Dedifferentiated amniotic fluid mesenchymal stem cell (primary cell): ENCODE measurements around the gene PKP3.
"Not testable (repeated sequence)": the region's sequence is repeated elsewhere in the genome, so short reads cannot be mapped to it uniquely, and the experiment has no call there.

ENCODE experiments used
- DNase-seq: peaks from one replicate; pipeline ENCODE4 v3.0.0-alpha.2; 2016; ENCODE audit errors: extremely low spot score

Gene PKP3, protein sequence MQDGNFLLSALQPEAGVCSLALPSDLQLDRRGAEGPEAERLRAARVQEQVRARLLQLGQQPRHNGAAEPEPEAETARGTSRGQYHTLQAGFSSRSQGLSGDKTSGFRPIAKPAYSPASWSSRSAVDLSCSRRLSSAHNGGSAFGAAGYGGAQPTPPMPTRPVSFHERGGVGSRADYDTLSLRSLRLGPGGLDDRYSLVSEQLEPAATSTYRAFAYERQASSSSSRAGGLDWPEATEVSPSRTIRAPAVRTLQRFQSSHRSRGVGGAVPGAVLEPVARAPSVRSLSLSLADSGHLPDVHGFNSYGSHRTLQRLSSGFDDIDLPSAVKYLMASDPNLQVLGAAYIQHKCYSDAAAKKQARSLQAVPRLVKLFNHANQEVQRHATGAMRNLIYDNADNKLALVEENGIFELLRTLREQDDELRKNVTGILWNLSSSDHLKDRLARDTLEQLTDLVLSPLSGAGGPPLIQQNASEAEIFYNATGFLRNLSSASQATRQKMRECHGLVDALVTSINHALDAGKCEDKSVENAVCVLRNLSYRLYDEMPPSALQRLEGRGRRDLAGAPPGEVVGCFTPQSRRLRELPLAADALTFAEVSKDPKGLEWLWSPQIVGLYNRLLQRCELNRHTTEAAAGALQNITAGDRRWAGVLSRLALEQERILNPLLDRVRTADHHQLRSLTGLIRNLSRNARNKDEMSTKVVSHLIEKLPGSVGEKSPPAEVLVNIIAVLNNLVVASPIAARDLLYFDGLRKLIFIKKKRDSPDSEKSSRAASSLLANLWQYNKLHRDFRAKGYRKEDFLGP

DNA sequence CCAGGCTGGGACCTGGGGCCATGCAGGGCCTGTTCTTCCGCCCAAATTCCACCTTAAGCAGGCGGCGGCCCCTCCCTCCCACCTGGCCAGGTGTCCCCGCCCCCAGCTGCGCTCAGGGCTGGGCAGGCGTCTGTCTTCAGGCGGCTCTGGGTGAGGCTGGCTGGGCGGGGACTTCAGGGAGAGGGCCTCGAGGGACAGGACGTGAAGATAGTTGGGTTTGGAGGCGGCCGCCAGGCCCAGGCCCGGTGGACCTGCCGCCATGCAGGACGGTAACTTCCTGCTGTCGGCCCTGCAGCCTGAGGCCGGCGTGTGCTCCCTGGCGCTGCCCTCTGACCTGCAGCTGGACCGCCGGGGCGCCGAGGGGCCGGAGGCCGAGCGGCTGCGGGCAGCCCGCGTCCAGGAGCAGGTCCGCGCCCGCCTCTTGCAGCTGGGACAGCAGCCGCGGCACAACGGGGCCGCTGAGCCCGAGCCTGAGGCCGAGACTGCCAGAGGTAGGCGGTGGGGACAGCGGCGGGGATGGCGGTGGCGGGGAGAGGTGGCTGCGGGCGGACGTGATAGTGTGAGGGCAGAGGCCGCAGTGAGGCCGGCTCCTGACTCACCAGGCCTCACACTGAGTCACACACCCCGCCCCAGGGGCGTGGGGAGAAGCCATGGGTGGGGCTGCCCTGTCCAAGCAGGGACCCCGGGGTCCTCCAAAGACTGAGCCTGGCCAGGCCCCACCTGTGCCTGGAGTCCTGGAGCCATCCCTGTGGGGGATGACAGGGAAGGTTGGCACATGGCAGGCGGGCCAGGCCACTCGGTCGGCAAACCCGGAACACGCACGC lies at the start of gene PKP3:
PKP3 (plus strand) TSS at position 176 of the 824 bp plus-strand sequence; CDS start at position 260, 84 bp downstream.
- DNase-seq: no peak

DNA sequence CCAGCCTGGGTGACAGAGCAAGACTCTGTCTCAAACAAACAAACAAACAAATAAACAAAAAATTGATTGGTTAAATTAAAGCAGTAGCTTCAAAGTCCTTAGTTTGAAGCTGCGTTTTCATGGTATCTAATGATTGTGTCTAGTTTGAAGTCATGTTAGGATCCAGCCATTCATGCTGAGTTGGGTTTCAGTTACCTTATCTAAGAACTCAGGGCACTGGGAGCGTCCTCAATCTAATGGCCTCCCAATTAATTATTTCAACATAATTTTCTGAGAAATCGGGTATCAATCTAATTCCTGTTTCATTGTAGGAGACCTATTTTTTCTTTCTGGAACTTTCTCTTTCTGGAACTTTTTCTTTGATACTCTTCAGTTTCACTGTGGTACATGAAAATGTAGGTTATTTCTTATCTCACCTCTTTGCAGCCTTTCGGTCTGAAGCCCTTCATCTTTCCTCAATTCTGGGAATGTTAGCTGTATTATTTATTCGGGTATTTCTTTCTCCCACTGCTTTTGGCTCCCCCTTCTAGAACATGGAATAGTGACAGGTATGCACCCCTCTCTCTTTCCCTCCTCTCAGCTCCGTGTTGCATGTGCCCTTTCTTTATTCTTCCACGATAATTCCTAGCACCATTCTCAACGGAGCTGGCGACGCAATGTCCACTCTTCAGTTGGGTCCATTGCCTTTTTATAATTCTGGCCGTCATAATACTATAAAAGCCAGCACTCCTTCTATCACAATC lies 49.0 kb upstream of the PKP3 start:
- no peak for DNase-seq

DNA sequence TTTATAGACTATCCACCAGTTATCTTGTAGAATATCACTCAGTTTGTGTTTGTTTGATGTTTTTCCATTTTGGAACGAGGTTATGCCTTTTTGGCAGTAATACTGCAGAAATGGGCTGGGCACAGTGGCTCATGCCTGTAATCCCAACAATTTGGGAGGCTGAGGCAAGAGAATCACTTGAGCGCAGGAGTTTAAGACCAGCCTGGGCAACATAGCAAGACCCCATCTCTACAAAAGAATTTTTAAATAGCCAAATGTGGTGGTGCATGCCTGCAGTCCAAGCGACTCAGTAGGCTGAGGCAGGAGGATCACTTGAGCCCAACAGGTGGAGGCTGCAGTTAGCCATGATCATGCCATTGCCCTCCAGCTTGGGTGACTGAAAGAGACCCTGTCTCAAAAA lies 47.5 kb upstream of the PKP3 start:
- no peak for DNase-seq

DNA sequence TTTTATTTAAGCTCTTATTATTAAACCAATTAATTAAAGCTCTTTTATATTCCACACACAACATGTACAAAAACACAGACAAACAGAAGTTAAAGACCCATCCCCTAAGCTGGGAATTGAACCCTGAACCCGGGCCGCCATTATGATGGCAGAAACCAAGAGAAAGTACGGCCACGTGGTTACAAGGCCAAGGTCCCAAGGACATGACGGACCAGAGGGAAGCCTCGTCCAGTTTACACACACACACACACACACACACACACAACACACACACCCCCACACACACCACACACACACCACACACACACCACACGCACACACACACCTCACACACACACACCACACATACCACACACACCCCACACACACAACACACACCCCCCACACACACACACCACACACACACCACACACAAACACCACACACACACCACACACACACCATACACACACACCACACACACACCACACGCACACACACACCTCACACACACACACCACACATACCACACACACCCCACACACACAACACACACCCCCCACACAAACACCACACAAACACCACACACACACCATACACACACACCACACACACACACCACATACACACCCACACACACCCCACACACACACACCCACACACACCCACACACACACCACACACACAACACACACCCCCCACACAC lies 44.6 kb upstream of the PKP3 start:
- not testable (repeated sequence) for DNase-seq

DNA sequence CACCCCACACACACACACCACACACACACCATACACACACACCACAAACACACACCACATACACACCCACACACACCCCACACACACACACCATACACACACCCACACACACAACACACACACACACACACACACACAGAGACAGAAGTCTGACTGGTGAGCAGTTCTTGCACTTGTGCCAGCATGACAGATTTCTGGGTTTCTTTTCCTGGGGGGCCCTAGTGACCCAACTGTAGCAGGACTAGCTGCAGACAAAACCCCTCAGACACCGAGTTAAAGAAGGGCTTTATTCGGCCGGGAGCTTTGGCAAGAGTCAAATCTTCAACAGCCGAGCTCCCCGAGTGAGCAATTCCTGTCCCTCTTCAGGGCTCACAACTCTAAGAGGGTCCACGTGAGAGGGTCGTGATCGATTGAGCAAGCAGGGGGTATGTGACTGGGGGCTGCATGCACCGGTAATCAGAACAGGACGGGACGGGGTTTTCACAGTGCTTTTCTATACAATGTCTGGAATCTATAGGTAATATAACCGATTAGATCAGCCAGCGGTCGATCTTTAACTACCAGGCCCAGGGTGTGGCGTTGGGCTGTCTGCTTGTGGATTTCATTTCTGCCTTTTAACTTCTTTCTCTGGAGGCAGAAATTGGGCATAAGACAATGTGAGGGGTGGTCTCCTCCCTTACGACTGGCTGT lies 43.8 kb upstream of the PKP3 start:
- not testable (repeated sequence) for DNase-seq

DNA sequence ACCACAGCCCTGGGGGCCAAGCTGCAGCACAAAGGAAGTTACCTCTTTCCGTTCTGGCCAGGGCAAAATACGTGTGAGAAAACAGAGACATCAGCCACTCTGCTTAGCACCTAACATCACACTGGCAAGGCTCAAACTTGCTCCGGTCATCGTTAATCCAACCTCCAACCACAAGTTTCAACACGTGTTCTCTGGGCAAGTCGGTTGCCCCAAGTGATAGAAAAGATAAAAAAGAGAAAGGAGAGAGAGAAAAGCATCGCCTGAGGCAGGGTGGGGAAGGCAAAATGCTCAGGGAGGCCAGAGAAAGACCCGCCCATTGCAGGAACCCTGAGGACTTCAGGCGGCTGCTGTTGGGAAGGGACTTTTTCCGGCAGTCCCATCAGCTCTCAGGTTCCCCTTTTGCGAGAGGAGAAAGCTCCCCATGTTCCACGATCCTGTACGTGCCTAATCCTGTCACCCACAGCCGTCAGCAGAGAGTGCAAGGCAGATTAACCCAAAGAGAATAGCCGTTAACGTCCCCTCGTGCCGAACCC lies 43.2 kb upstream of the PKP3 start:
- DNase-seq: no peak

DNA sequence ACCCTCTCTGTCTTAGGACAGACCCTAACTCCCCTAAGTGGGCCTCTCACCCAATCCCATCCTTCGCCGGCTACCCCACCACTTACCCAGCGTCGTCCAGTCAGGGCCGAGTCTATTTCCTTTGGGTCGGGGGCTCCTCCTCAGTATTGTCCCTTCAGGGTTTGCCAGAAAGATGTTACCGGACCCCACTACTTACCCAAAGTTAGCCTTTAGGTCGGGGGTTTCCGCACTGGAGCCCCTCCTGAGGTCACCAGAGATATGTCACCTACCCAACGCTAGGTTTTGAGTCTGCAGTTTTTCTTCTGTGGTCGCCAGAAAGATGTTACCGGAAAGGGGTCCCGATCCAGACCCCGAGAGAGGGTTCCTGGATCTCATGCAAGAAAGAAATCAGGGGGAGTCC lies 42.6 kb upstream of the PKP3 start:
- no peak for DNase-seq

DNA sequence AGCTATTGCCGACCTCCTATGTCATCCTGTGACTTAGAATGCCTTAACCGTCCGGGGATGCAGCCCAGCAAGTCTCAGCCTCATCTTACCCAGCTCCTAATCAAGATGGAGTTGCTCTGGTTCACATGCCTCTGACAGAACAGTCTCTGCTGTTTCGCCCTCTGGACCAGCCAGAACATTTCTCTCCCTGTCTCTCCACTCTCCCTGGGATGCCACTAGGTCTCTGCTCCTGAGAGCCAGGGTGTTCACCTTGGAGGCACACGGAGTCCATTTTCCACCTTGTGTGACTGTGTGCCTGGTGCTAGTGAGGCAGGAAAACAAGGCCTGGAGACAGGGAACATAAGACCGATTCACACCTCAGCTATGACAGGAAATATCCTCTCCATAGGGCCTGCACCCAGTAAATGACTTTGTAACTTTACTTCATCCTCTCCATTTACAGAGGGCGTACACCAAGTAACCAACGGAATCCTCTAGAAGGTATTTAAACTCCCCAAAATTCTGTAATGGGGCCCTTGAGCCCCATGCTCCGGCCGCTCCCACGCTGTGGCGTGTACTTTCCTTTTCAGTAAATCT lies 41.5 kb upstream of the PKP3 start:
- no peak for DNase-seq

DNA sequence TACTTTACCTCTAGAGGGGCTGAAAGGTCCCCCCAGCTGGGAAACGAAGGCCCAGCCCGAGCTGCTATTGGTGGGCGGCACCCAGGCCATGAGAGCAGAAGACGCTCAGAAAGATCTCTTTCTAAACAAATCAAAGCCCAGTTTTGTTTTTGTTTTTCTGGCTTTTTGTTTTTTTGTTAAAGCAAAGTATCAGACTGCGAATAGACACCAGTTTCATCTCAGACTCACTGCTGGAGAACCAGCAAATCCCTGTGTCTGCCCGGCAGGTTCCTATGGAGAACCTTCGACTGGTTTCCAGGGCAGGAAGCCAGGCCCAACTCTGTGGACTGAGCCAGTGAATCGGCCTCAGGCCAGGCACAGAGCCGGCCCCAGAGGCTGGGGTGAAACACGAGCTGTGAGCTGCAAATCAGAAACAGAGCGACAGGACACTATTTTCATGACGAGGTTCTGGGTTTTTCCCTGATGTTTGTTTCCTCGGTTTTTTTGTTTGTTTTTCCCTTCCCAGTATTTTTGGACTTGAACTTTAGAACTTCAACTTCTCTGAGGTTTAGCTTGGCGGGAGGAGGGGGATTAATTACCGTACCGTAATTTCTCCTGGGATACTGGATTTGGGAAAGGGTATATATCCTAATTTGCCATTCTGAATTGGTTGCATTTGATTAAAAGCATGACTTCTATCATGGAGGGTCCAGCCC lies 40.7 kb upstream of the PKP3 start:
- peak; percentile 90 for DNase-seq

DNA sequence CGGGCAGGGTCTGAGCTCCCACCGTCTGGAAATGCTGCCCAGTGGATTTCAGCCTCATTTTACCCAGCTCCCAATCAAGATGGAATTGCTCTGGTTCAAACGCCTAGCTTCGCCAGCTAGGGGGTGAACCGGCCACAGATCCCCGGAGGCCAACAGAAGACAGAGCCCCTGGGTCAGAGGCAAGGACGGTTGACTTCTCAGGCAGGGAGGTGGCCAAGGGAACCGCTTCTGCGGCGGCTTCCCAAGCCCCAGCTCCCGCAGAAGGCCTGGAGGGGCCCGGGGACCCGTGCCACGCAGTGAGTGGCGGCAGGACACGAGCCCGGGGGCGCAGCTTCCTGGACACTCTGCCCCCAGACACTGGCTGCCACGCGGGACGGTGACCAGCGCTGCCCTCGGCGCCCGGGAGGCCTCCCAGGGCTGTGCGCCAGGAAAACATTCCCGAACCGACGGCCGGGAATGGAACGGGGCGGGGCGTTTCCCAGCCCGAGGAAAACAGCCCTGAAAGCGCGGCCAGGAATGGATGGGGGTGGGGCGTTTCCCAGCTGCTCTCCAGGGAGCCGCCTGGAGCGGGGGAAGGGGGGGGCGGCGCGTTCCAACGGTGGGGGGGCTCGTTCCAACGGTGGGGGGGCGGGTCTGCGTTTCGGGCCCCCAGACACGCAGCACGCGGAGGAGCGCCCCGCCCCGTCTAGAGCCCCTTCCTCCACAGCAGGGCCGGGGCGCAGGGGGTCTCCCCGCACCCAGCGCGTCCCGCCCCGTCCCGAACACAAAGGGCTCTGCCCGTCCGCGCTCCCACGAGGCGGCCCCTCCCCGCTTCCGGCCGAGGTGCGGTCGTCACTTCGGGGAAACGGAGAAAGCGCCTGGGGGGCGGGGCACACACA lies 38.2 kb upstream of the PKP3 start:
- peak; percentile 89 for DNase-seq

DNA sequence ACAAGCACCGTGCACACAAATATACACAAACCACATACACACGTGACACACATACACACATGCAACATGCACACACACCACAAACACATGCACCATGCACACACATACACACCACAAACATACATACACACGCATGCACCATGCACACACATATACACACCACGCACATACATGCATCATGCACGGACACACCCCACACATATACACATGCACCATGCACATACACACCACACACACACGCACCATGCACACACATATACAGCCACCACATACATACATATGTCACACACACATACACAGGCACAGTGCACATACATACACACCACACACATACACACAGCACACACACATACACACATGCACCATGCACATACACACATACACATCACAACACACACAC lies 37.4 kb upstream of the PKP3 start:
- DNase-seq: no peak

DNA sequence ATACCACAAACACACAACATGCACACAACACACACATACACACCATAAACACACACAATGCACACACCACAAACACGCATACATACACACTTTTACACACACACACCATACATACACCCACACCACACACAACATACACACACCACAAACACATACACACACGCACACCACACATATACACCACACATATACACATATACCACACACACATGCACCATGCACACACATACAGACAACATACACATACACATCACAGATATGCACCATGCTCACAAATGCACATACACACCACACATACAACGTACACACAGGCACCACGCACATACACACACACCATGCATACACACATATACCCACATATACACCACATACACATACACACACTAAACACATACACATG lies 36.4 kb upstream of the PKP3 start:
- DNase-seq: no peak

DNA sequence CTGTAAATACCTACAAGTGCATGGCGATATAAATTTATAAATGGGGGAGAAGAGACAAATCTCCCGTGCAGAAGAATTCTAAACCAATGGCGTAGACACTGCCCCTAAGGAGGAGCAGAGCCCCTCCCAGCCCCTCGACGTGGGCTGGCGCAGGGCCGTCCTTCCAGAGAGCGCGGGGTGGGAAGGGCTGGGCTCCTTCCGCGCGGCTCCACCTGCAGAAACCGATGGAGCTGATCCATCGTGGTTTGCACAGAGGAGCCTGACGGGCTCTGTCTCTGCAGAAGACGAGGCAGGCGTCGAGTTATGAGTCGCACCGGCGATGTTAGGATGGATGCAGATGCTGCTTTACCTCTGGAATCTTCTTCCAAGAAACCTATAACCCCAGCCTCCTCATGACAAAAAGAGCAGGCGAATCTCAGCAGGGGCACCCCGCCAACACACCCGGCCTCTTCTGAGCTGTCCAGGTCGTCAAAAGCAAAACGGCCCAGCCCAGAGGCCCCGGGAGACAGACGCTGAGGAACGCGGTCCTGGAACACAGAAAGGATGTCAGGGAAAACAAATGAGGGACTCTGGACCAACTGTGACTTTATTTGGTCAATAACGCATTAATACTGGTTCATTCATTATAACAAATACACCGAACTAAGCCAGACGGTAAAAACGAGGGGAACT lies 35.7 kb upstream of the PKP3 start:
- DNase-seq: no peak

DNA sequence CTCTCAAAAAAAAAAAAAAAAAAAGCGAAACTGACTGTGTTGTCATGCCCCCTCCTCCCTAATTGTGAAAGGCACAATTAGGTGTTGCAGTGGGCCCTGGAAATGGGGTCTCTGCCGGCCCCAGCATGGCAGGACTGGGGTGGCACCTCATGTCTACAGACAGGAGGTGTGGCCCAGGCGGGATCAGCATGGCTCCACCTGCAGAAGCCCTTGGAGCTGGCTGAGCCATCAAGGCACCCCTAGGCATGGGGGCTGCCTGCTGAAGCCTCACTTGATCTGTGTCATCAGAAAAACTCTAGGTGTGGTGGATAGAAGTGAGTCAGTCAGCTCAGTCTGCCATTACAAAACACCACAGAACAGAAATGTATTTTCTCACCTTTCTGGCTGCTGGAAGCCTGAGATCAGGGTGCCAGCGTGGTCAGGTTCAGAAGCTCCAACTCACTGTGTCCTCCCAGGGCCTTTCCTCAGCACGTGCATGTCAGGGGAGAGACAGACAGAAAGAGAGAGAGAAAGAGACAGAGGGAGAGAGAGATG lies 34.8 kb upstream of the PKP3 start:
- DNase-seq: no peak

DNA sequence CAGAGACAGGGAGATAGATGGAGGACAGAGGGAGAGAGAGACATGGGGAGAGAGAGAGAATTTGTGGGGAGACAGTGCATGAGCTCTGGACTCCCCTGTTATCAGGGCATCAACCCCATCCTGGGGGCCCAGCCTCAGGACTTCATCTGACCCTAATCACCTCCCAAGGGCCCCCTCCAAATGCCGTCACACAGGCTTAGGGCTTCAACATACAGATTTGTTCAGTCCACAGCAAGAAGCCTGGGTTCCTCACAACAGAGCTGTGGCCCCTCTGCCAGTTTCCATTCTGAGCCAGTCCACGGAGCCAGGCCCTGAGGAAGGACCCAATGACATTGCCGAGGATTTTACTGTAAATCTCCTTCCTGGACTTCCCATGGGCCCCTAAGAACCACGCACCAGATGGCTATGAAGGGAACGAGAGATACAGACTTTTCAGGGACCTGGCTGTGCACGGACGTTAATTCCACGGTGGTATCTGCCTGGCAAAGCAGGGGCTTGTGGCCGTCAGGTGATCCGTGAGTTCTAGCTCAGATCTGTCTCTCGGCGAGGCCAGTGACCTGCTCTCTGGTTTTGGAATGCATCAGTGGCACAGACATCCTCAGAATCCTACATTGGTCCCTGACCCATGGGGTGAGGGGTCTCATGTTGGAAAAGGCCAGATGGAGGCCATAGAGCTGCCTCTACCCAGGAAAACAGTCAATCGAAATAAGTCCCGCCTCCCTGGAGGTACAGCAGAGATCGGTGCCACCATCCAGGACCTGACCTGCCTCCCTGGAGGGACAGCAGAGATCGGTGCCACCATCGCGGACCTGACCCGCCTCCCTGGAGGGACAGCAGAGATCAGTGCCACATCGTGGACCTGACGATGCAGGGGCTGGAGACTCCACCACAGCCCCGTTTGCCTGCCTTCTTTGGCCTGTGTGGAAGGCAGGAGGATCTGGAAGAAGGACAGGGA lies 33.4 kb upstream of the PKP3 start:
- DNase-seq: no peak
